IMR-90 (cell line): ENCODE results near the gene ATG9A. TPM values are rescaled to one million over a fixed set of nuclear protein-coding genes. Genes with fewer than 3 reads are reported as not detected.
"Not testable (repeated sequence)": the region's sequence is repeated elsewhere in the genome, so short reads cannot be mapped to it uniquely, and the experiment has no call there.

Experiments
- ATAC-seq: fragments of 200-7000 bp; cut with Tn5 transposase; 2 replicates; pipeline ENCODE4 v1.9.1; 2020; ENCODE audit warnings: low read depth, mild to moderate bottlenecking, moderate library complexity
- BruUV-seq: library from RNA; stranded (reverse); fragments of 400-500 nt; replicated peaks from 2 replicates; lab custom pipeline; 2021; lab: Mats Ljungman, UMichigan
- CTCF ChIA-PET: fragments of 300-600 bp; formaldehyde crosslinking; extraction: SDS; loops from one replicate; lab custom pipeline; 2021; ENCODE audit warnings: antibody characterized with exemption; lab: Yijun Ruan, JAX
- POLR2A ChIA-PET: fragments of 300-600 bp; sonication (Branson Sonifier 250); formaldehyde crosslinking; loops from one replicate; lab custom pipeline; 2022; ENCODE audit warnings: antibody characterized with exemption; ENCODE audit not compliant: unreplicated experiment; lab: Charles Lee
- DNase-seq: peaks from one replicate; pipeline ENCODE4 v3.0.0; 2013
- H2AFZ ChIP-seq: replicated peaks from 2 replicates; pipeline ENCODE3; 2013; ENCODE audit warnings: low read length, mild to moderate bottlenecking; ENCODE audit not compliant: poor library complexity
- H2AK5ac ChIP-seq: 2 replicates; pipeline ENCODE4 v1.6.1; 2013; ENCODE audit warnings: low read depth, low read length, inconsistent platforms
- H2AK9ac ChIP-seq: replicated peaks from 2 replicates; pipeline ENCODE3; 2013; ENCODE audit warnings: mild to moderate bottlenecking, low read depth, low read length, moderate library complexity; ENCODE audit not compliant: poor library complexity
- H2BK120ac ChIP-seq: 2 replicates; pipeline ENCODE4 v1.6.1; 2013; ENCODE audit warnings: low read depth, low read length, inconsistent platforms
- H2BK15ac ChIP-seq: 3 replicates; pipeline ENCODE4 v1.6.1; 2013; ENCODE audit warnings: low read depth, low read length, inconsistent platforms
- H2BK20ac ChIP-seq: 2 replicates; pipeline ENCODE4 v1.6.1; 2013; ENCODE audit warnings: low read depth, mild to moderate bottlenecking, inconsistent platforms, low read length, moderate library complexity
- H2BK5ac ChIP-seq: 2 replicates; pipeline ENCODE4 v1.6.1; 2013; ENCODE audit warnings: mild to moderate bottlenecking, low read depth, low read length, inconsistent platforms; ENCODE audit not compliant: poor library complexity, severe bottlenecking
- H3K14ac ChIP-seq: replicated peaks from 2 replicates; pipeline ENCODE4 v1.6.1; 2013; ENCODE audit warnings: low read depth, low read length, inconsistent platforms
- H3K18ac ChIP-seq: 2 replicates; pipeline ENCODE4 v1.6.1; 2013; ENCODE audit warnings: low read depth, low read length, control low read depth
- H3K23ac ChIP-seq: 2 replicates; pipeline ENCODE4 v1.6.1; 2013; ENCODE audit warnings: low read depth, low read length, inconsistent platforms
- H3K27ac ChIP-seq: 2 replicates; pipeline ENCODE4 v1.5.1; 2013; ENCODE audit warnings: mild to moderate bottlenecking, control low read depth, low read length; ENCODE audit not compliant: insufficient read depth
- H3K27me3 ChIP-seq: 2 replicates; pipeline ENCODE4 v1.6.1; 2013; ENCODE audit warnings: low read length; ENCODE audit not compliant: control insufficient read depth, insufficient read depth
- H3K36me3 ChIP-seq: 2 replicates; pipeline ENCODE4 v1.6.1; 2013; ENCODE audit warnings: low read length, mixed read lengths; ENCODE audit not compliant: control insufficient read depth, insufficient read depth
- H3K4ac ChIP-seq: 2 replicates; pipeline ENCODE4 v1.6.1; 2013; ENCODE audit warnings: low read depth, low read length, inconsistent platforms
- H3K4me1 ChIP-seq: 2 replicates; pipeline ENCODE4 v1.6.1; 2013; ENCODE audit warnings: low read length, mixed read lengths; ENCODE audit not compliant: control insufficient read depth, insufficient read depth
- H3K4me2 ChIP-seq: 2 replicates; pipeline ENCODE4 v1.6.1; 2013; ENCODE audit warnings: low read depth, mild to moderate bottlenecking, control low read depth, low read length, moderate library complexity
- H3K4me3 ChIP-seq: 2 replicates; pipeline ENCODE4 v1.5.1; 2013; ENCODE audit warnings: low read depth, mild to moderate bottlenecking, control low read depth, low read length, moderate library complexity; ENCODE audit not compliant: insufficient read depth
- H3K56ac ChIP-seq: 2 replicates; pipeline ENCODE4 v1.6.1; 2013; ENCODE audit warnings: low read length, inconsistent platforms; ENCODE audit not compliant: insufficient read depth; ENCODE audit errors: extremely low read depth
- H3K79me1 ChIP-seq, 2 experiments: 2 replicates each; pipeline ENCODE4 v1.6.1; 2013; ENCODE audit warnings: low read length in 2 of 2, inconsistent platforms in 1 of 2, low read depth in 1 of 2
- H3K9ac ChIP-seq: 2 replicates; pipeline ENCODE4 v1.6.1; 2013; ENCODE audit warnings: low read depth, low read length, control low read depth
- H3K9me1 ChIP-seq: 2 replicates; pipeline ENCODE4 v1.6.1; 2013; ENCODE audit warnings: low read length, inconsistent platforms; ENCODE audit not compliant: insufficient read depth
- H3K9me3 ChIP-seq: 2 replicates; pipeline ENCODE4 v1.6.1; 2013; ENCODE audit warnings: low read length; ENCODE audit not compliant: control insufficient read depth, insufficient read depth
- H4K20me1 ChIP-seq: 2 replicates; pipeline ENCODE4 v1.6.1; 2013; ENCODE audit warnings: low read length, inconsistent platforms; ENCODE audit not compliant: insufficient read depth
- H4K5ac ChIP-seq: 2 replicates; pipeline ENCODE4 v1.6.1; 2013; ENCODE audit warnings: mild to moderate bottlenecking, low read depth, low read length, control low read depth
- H4K8ac ChIP-seq, 2 experiments: 2 replicates each; pipeline ENCODE4 v1.6.1; 2013; ENCODE audit warnings: low read depth in 2 of 2, low read length in 2 of 2, control low read depth in 1 of 2, inconsistent platforms in 1 of 2
- H4K91ac ChIP-seq: 2 replicates; pipeline ENCODE4 v1.6.1; 2013; ENCODE audit warnings: low read depth, low read length, inconsistent platforms; ENCODE audit not compliant: insufficient read depth
- WGBS, 2 experiments: methylation state at CpG; one replicate each; pipeline versions ENCODE4 v1.1.5 to v1.1.7; 2013; ENCODE audit warnings: missing lambda C conversion rate in 2 of 2; ENCODE audit not compliant: insufficient read length in 1 of 2; ENCODE audit errors: extremely low coverage in 2 of 2; 5-methylcytosine and 5-hydroxymethylcytosine counted together
- dilution Hi-C: fragments of 300-500 bp; cut with HindIII; formaldehyde crosslinking; loops from one replicate; pipeline ENCODE4 v1.14.3; 2018; ENCODE audit warnings: low sequenced_read_pairs; ENCODE audit not compliant: unreplicated experiment
- in situ Hi-C: fragments of 300-500 bp; cut with MboI; formaldehyde crosslinking; loops from 3 replicates; pipeline ENCODE4 v1.14.3; 2019; ENCODE audit warnings: low sequenced_read_pairs, inconsistent platforms, mixed read lengths
- intact Hi-C: fragments of 100-400 bp; cut with micrococcal nuclease; formaldehyde crosslinking; loops from 2 replicates; pipeline ENCODE4 v1.10.0; 2022
- polyA plus RNA-seq, 3 experiments: library from polyadenylated mRNA; depleted of rRNA; stranded (reverse); fragments of >200 nt; gene quantifications; 2 replicates each; pipeline ENCODE4 v1.2.3, GENCODE V29; 2012; ENCODE audit warnings: low replicate concordance in 1 of 3
- total RNA-seq: library from RNA; depleted of rRNA; stranded (reverse); fragments of >200 nt; gene quantifications from 2 replicates; pipeline ENCODE4 v1.2.3, GENCODE V29; 2012

ATG9A gene
- total and polyA plus RNA-seq, 2 of the 4 experiments (the other 2 are of a cell fraction), result 35.1 to 58.3 TPM

GRCh38 chr2:219200502-219201326, 28.7 kb downstream of the ATG9A start:
- WGBS, 2 experiments, result 88% methylated on average over 14 of the region's 26 CpGs; no CpG with 5 or more reads in 1 of the 2 experiments
- POLR2A ChIA-PET, in situ Hi-C loops: not testable (repeated sequence)

More at GRCh38 chr2:219200502-219201326, 28.7 kb downstream of the ATG9A start:
- dilution Hi-C loops, H2BK20ac ChIP-seq, H4K8ac ChIP-seq, H3K56ac ChIP-seq, H2BK120ac ChIP-seq, H3K27me3 ChIP-seq, H3K4me3 ChIP-seq, H4K20me1 ChIP-seq, H2AFZ ChIP-seq, H3K23ac ChIP-seq, H3K79me1 ChIP-seq, H2BK5ac ChIP-seq, H3K9me1 ChIP-seq, H3K36me3 ChIP-seq, BruUV-seq, H3K27ac ChIP-seq, H2AK5ac ChIP-seq, H3K4ac ChIP-seq, CTCF ChIA-PET, ATAC-seq, H4K5ac ChIP-seq, H3K14ac ChIP-seq, H2AK9ac ChIP-seq, H3K4me1 ChIP-seq, H4K91ac ChIP-seq, H3K9me3 ChIP-seq, H2BK15ac ChIP-seq, H3K18ac ChIP-seq, intact Hi-C loops, H3K4me2 ChIP-seq, DNase-seq, H3K9ac ChIP-seq: not testable (repeated sequence)
